Right lobe of liver (tissue), 4 donors: ENCODE measurements around the gene ANKK1.

Experiments
- CTCF ChIP-seq, 4 donors: fragments of 200-600 bp in 3 of 4; fragments of 450-650 bp in 1 of 4; IDR thresholded peaks; one replicate each; pipeline versions ENCODE4 v1.5.1 to v1.8.0; 2016 to 2022; ENCODE audit warnings: antibody characterized with exemption in 4 of 4, mild to moderate bottlenecking in 2 of 4
- POLR2A ChIP-seq: fragments of 450-650 bp; IDR thresholded peaks from one replicate; pipeline ENCODE4 v1.6.1; 2017; ENCODE audit warnings: antibody characterized with exemption, mild to moderate bottlenecking
- donor health status: DM: no; HTN: no; CAD: no.
- donor health status: DM: no; HTN: no; CAD: no.
- donor health status: DM: no; HTN: yes; CAD: no.

DNA sequence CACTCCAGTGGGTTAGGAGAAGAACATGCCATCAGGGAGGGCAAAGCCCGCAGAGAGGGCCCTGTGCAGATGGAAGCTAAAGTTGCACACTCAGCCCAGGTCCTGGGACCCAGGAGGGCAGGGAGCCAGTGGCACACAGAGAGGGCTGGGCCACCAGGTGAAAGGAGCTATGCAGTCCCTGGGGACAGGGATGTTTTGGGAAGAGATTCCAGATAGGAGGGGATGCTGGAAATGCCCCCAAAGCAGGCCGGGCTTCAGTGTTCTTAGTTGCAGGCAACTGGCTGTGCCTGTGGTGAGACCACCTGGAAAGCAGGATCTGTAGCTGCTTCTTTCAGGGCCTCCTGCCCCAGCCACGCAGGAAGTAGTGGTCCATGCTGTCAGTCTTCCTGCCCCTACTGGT is 19.6 kb downstream of the ANKK1 start:
- no peak for TF ChIP-seq CTCF (IDR thresholded peaks at IDR 0.05)
- TF ChIP-seq POLR2A, result no peak
